ENCODE data around the gene DPT.

DNA sequence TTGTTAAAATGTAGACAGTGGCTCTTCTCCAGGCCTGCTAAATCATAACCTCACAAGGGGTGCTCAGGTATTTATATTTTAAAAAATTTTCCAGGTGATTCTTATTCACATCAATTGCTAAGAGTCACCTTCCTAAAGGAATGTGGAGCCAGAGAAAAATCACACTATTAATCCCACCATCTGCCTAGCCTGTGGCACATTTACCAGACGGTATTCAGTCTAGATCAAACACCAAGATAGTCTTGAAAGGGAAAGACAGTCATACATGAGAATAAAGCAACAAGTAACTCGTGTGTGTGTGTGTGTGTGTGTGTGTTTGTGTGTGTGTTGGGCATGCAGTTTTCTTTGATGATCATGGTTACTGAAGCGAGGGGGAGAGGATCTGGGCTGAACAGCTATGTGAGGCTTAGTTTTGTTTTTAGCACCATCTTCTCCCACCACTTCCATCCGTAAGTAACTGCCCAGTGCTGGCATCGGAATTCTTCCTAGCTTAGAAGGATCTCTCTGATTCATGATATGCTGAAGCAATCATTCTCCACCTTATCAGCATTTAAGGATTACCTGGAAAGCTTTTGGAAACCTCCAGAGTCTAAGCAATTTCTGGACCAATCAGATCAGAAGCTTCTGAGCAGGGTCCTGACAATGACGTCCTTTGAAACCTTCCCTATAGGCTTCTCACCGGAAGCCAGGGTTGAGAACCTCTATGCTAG lies 2.4 kb upstream of the DPT start:
- TF ChIP-seq, protein P1, sequence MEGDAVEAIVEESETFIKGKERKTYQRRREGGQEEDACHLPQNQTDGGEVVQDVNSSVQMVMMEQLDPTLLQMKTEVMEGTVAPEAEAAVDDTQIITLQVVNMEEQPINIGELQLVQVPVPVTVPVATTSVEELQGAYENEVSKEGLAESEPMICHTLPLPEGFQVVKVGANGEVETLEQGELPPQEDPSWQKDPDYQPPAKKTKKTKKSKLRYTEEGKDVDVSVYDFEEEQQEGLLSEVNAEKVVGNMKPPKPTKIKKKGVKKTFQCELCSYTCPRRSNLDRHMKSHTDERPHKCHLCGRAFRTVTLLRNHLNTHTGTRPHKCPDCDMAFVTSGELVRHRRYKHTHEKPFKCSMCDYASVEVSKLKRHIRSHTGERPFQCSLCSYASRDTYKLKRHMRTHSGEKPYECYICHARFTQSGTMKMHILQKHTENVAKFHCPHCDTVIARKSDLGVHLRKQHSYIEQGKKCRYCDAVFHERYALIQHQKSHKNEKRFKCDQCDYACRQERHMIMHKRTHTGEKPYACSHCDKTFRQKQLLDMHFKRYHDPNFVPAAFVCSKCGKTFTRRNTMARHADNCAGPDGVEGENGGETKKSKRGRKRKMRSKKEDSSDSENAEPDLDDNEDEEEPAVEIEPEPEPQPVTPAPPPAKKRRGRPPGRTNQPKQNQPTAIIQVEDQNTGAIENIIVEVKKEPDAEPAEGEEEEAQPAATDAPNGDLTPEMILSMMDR (IDR thresholded peaks at IDR 0.05) = no peak
- TF ChIP-seq POLR2AphosphoS5 (IDR thresholded peaks at IDR 0.05) (no peak), POLR2A (IDR thresholded peaks at IDR 0.05; ENCODE audit: low read depth) (no peak)
